SIG-M5 treated with dmso at 0.1 percent for 504 hours (cell line): Measurements from ENCODE around the gene PRG3.
A peak's percentile ranks its signal among the peaks of the same experiment; 100 is the strongest.

ENCODE experiments used
- DNase-seq: peaks from one replicate; lab custom pipeline; 2025; ENCODE audit not compliant: unreplicated experiment; lab: John Stamatoyannopoulos, UW

Gene PRG3

DNA sequence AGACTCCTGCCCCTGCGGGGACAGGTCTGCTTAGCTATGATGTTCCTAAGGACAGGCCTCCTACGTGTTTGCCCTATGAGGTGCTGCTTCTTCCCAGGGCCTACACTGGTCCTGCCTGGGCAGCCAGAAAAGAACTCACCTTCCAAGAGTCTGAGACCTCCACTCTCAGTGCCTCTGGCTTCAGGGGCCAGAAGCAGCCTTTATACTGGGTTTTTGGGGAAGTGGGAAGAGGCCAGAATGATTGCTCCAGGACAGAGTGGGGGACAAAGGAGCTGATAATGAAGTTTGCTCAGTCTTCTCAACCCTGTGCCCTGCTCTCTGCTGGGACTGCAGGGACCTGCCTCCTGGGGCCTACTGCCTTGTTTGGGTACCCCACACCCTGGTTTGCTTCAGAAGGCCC lies at the start of gene PRG3:
Gene PRG3, minus strand, starts transcription at position 176 of the 400 bp plus-strand sequence. CDS start 442 bp downstream, outside the sequence.
- DNase-seq: no peak

- DNase-seq: no peak
Observed at GRCh38 chr11:57429946-57430345, 49.0 kb upstream of the PRG3 start.

DNA sequence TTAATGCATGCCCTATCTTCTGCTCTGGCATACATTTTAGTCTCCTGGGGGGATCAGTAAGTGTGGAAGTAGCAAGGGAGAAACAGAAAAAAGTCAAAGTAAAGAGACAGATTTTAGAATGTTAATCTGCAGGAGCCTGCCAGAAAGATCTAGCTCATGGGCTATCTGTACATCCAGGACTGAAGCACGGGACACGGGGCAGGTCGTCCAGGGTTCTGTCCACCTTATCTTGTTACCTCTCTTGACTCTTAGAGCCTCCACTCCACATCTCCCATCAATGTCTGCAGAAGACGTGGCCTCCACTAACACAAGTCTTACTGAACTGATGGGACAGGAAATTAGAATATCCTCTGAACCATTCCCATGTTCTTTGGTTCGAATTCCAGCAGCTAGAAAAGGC lies 47.7 kb upstream of the PRG3 start:
- DNase-seq: no peak

- no peak for DNase-seq
Observed at GRCh38 chr11:57427727-57428082, 46.8 kb upstream of the PRG3 start.

- DNase-seq: peak; percentile 85
Observed at GRCh38 chr11:57426929-57427726, 46.2 kb upstream of the PRG3 start, which contains the start of gene SLC43A3. SLC43A3 (minus strand) TSS chr11:57427121; CDS start chr11:57426172, 949 bp downstream.

GRCh38 chr11:57426439-57426928 lies 45.5 kb upstream of the PRG3 start:
- no peak for DNase-seq

DNA sequence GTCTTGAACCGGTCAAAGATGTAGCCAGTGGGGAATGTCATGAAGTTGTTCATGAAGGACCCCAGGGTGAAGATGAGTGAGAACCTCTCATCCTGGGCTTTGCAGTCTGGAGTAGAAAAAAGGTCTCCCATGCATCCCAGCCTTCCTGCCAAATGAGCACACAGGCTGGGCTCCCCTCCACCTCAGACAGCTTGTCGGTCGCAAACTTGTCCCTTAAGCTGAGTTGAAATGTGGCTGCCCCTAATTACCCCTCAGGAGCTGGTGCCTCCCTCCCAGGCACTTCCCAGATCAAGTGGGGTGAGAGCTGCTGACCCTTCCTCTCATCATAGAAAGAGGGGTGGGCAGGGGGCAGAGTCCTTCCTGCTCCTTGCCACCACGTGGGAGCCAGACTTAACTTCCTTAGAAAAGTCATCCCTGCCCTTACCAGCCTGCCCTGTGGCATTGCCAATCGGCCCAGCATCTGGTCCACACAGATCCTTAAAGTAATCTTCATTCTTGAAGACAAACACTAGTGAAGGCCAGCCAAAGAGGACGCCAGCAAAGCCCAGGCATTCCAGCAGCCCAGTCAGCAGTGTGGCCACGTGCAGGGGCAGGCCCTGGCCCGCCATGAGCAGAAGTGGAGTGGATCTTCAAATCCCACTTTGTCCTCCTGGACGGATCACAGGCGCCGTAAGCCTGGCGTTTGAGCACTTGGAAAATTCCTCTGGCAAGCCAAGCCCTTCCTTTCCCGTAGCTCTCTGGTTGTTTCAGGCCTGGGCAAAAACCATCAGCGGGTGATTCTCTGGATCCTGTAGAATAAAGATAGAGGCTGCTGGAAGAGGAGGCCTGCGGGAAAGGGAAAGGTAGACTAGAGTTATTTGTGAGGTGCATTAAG lies 44.9 kb upstream of the PRG3 start:
- no peak for DNase-seq

DNA sequence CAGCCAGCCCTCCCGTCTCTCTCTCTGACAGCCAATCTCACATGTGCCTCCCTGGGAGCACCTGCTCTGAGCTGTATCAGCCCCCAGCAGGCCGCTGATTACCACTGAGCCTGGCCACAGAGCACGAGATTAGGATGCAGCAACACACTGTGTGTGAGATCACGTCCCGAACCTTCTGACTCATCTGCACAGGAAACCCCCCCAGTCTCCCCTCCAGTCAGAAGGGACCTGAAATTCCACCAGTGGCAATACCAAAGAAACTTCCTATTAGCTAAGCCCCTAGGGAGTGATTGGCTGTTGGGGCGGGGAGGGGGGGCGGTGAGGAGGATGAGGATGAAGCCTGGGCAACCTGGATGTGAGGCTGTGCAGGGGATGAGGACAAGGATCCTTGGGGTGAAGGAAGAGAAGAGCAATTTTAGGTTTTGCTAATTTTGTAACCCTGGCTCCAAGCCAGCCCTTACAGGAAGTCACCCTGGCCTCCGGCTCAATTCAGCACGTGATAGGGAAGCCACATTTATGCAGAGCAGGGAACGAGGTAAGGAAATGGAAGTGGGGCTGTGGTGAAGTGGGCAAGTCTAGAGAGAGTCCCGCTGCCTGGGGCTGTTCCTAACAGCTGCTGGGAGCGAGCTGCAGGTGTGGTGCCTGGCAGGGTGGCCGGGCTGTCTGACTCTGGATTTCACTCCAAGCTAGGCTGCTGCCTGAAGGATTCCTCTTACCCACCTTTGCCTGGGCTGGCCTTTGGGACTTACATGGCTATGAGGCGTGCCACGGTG lies 44.0 kb upstream of the PRG3 start:
- peak; percentile 99 for DNase-seq

- no peak for DNase-seq
Observed at GRCh38 chr11:57424137-57424791, 43.3 kb upstream of the PRG3 start.

- DNase-seq: no peak
Observed at GRCh38 chr11:57422669-57423068, 41.7 kb upstream of the PRG3 start.

DNA sequence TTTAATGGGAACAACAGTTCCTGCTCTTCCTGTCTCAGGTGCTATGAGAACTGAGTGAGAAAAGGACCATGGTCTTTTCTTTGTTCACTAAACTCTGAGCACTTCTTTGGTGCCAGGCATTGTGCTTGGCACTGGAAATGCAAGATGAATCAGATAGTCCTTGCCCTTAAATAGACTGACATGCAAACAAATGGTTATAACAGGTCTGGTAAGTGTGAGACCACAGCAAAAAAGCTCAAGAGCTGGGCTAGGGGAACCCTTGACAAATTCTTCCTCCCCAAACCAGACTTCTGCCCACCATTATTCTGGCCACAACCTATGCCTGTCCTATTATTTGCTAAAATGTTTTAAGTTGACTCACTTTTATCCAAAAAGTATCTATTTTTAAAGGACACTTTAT lies 40.9 kb upstream of the PRG3 start:
- no peak for DNase-seq

DNA sequence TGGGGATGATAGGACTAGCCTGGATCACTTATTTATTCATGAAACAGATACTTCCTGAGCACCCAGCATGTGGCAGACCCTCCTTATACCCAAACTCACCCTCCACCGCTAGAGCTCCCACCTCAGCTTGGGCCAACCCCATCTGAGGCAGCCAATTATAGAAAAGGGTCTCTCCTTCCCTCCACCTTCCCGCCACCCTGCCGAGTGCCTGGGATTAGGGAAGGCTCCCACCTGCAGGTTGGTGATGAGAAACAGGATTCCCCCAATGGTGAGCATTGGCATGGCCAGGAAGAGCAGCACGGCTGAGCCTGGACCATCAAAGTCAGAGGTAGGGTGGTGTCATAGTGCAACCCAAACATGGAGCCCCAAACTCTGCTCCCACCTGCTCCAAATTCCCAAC lies 40.1 kb upstream of the PRG3 start:
- no peak for DNase-seq

GRCh38 chr11:57419146-57419545 lies 38.2 kb upstream of the PRG3 start:
- DNase-seq: no peak

GRCh38 chr11:57418131-57418530 lies 37.2 kb upstream of the PRG3 start:
- no peak for DNase-seq

GRCh38 chr11:57417056-57417455 lies 36.1 kb upstream of the PRG3 start:
- no peak for DNase-seq

DNA sequence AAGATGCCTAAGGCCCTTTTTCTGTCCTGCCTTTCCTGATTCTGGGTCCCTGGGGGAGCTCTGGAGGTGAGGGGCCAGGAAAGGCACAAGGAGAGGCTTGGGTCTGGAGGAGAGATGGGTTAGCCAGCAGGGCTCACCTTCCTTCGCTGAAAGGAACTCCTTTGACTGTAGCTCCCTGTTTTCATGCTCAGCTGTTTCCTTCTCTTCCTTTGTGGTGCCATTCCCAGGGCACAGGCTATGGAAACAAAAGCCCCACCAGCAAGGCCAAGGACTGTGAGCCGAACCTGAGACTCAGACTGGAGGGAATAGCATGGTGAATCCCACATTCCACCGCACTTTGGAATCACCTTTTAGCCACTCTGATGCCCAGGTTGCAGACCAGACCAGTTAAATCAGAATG lies 35.5 kb upstream of the PRG3 start:
- DNase-seq: no peak

DNA sequence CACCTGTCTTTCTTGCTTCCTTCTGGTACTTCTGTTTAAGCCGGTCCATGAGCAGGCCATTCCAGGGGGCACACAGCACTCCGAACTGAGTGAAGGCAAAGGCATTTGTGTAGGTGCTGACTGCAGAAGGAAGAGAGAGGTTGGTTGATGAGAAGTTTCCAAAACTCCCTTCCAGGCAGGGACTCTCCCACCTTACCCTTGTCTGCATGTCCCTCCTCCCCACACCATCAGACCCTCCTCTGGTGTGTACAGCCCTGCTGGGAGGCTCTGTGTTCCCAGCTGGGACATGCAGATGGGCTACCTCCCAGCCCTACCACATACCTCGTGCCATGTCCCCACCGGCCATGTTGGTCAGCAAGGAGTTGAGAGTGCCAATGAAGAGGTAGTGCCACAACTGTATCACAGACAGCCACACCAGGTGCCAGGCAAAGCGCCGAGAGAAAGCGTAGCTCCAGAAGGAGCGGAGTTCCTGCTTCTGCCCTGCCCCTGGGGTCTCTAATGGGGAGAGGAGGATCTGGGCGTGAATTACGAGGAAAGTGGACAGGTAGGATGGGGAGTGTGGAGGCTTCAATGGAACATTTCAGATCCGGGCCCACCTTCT lies 33.8 kb upstream of the PRG3 start:
- no peak for DNase-seq

DNA sequence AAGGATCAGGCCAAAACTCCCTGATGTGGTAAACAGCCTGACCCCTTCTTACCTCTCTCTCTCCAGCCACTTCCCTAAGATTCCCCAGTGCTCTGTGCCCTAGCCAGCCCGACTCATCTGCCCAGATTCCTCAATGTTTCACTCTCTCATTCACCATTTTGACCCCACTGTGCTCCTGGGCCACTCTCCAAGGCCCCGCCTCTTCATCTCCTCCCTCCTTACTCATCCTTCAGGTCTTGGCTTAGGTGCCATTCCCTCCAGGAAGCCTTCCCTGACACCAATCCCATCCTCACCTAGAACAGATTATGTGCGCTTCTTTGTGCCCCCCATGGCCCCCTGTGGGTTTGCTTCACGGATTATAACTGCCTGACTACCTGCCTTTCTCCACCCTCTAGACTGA lies 32.7 kb upstream of the PRG3 start:
- DNase-seq: no peak

DNA sequence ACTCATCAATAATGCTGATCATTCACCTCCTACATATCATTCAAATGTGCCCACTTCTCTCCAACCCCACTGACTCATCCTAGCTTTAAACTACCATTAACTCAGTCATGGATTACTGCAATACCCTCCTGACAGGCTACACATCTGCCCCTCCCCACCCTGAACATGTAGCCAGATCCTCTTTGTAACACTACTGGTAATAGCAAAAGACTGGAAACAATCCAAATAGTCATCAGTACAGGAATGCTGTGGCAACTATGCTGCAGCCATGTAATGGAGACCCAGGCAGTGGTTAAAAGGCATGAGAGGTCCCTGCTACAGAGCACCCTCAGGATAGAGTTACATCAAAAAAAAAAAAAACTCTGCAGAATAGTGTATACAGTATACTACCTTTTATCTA lies 29.3 kb upstream of the PRG3 start:
- DNase-seq: no peak
